ENCODE results near the gene CASKIN2.

The CASKIN2 gene

GRCh38 chr17:75518983-75519537 lies 3.7 kb upstream of the CASKIN2 start:
- DNase-seq (ENCODE audit: low read depth): no peak
- TF ChIP-seq CTCF (IDR thresholded peaks at IDR 0.05; ENCODE audit: control insufficient read depth, extremely low read depth, insufficient read depth): no peak
- no peak overlapping the region for H3K4me3 ChIP-seq (ENCODE audit: low read depth, low read length)

- no peak overlapping the region for H3K4me3 ChIP-seq (ENCODE audit: low read depth, low read length)
- no peak for TF ChIP-seq CTCF (IDR thresholded peaks at IDR 0.05; ENCODE audit: control insufficient read depth, extremely low read depth, insufficient read depth)
- DNase-seq (ENCODE audit: low read depth): no peak
Measured at GRCh38 chr17:75518201-75518600, 2.9 kb upstream of the CASKIN2 start.

- DNase-seq (ENCODE audit: low read depth): no peak
- peak overlapping the region; percentile 88 for H3K4me3 ChIP-seq (ENCODE audit: low read depth, low read length)
Measured at GRCh38 chr17:75517297-75517865, 2.0 kb upstream of the CASKIN2 start.

GRCh38 chr17:75516619-75517296 lies 1.4 kb upstream of the CASKIN2 start:
- TF ChIP-seq CTCF (IDR thresholded peaks at IDR 0.05; ENCODE audit: control insufficient read depth, extremely low read depth, insufficient read depth): no peak
- H3K4me3 ChIP-seq (ENCODE audit: low read depth, low read length): peak overlapping the region; percentile 88
- DNase-seq (ENCODE audit: low read depth): no peak

More at GRCh38 chr17:75517297-75517865, 2.0 kb upstream of the CASKIN2 start:
- 0 out of 2 replicates have a peak, but pooled peaks have one; percentile 4 for TF ChIP-seq CTCF (IDR thresholded peaks at IDR 0.05; ENCODE audit: control insufficient read depth, extremely low read depth, insufficient read depth)

GRCh38 chr17:75516255-75516618 lies 900 bp upstream of the CASKIN2 start, which contains the start of gene TSEN54:
Gene TSEN54 (plus strand): TSS chr17:75516528. CDS start chr17:75516561, 33 bp downstream.
- TF ChIP-seq CTCF (IDR thresholded peaks at IDR 0.05; ENCODE audit: control insufficient read depth, extremely low read depth, insufficient read depth): peak; percentile 26; the same call in 1 of the 2 replicates
- H3K4me3 ChIP-seq (ENCODE audit: low read depth, low read length): peak within 1 kb of the TSS; percentile 88
- DNase-seq (ENCODE audit: low read depth): peak; percentile 46

GRCh38 chr17:75514919-75515495 lies 330 bp downstream of the CASKIN2 start:
- H3K4me3 ChIP-seq (ENCODE audit: low read depth, low read length): peak overlapping the region; percentile 88
- no peak for TF ChIP-seq CTCF (IDR thresholded peaks at IDR 0.05; ENCODE audit: control insufficient read depth, extremely low read depth, insufficient read depth)
- DNase-seq (ENCODE audit: low read depth): no peak

Data from LNCaP clone FGC (cell line).